ENCODE results near the gene CLEC3B.

CLEC3B gene

GRCh38 chr3:45026038-45026437 lies at the start of gene CLEC3B:
Gene CLEC3B (plus strand): TSS chr3:45026303. CDS start chr3:45026363, 60 bp downstream.
- H3K27ac ChIP-seq (ENCODE audit: low read depth, low read length) = no peak within 1 kb of the TSS
- no peaks in the 10 kb centered on the region for H3K79me2 ChIP-seq (ENCODE audit: control insufficient read depth, low read length)
- H3K9me2 ChIP-seq (replicated peaks; ENCODE audit: control insufficient read depth, low read length) = no peaks in the 10 kb centered on the region
- no peak within 1 kb of the TSS for H3K4me3 ChIP-seq (ENCODE audit: low read length)
- H3K4me1 ChIP-seq (ENCODE audit: control insufficient read depth, low read length) = no peaks in the 10 kb centered on the region
- H3F3A ChIP-seq (ENCODE audit: control insufficient read depth, insufficient read depth) = no peaks in the 10 kb centered on the region
- H3K36me3 ChIP-seq (ENCODE audit: control insufficient read depth, low read length) = no peaks in the 10 kb centered on the region
- TF ChIP-seq CTCF (IDR thresholded peaks at IDR 0.05; ENCODE audit: low read depth, low read length, poor library complexity, severe bottlenecking) (no peak), EZH2phosphoT487 (IDR thresholded peaks at IDR 0.05; ENCODE audit: borderline replicate concordance, low read length) (no peak)
- no peaks in the 10 kb centered on the region for H3K9me3 ChIP-seq (ENCODE audit: control insufficient read depth, insufficient read depth, low read length)
- H3K27me3 ChIP-seq (ENCODE audit: control insufficient read depth, low read length) = peaks cover 20% of the 10 kb centered on the region
- H4K20me1 ChIP-seq (ENCODE audit: control insufficient read depth, insufficient read depth, low read depth, low read length) = 0 out of 2 replicates have a peak, but pooled peaks cover 3% of the 10 kb centered on the region
- H3K4me2 ChIP-seq (ENCODE audit: low read length) = no peak within 1 kb of the TSS

- TF ChIP-seq EZH2phosphoT487 (IDR thresholded peaks at IDR 0.05; ENCODE audit: borderline replicate concordance, low read length) (no peak), CTCF (IDR thresholded peaks at IDR 0.05; ENCODE audit: low read depth, low read length, poor library complexity, severe bottlenecking) (no peak)
- H3K9me2 ChIP-seq (replicated peaks; ENCODE audit: control insufficient read depth, low read length) = no peaks in the 10 kb centered on the region
- H4K20me1 ChIP-seq (ENCODE audit: control insufficient read depth, insufficient read depth, low read depth, low read length) = peaks cover 19% of the 10 kb centered on the region; the same call in 1 of the 2 replicates
- H3K27me3 ChIP-seq (ENCODE audit: control insufficient read depth, low read length) = no peaks in the 10 kb centered on the region
- H3K4me1 ChIP-seq (ENCODE audit: control insufficient read depth, low read length) = peaks cover 23% of the 10 kb centered on the region
- H3K4me2 ChIP-seq (ENCODE audit: low read length) = no peak overlapping the region
- H3K27ac ChIP-seq (ENCODE audit: low read depth, low read length) = no peak overlapping the region
- H3K4me3 ChIP-seq (ENCODE audit: low read length) = no peak overlapping the region
- peaks cover 57% of the 10 kb centered on the region for H3K36me3 ChIP-seq (ENCODE audit: control insufficient read depth, low read length)
- H3F3A ChIP-seq (ENCODE audit: control insufficient read depth, insufficient read depth) = no peaks in the 10 kb centered on the region
- no peaks in the 10 kb centered on the region for H3K9me3 ChIP-seq (ENCODE audit: control insufficient read depth, insufficient read depth, low read length)
- H3K79me2 ChIP-seq (ENCODE audit: control insufficient read depth, low read length) = peaks cover 95% of the 10 kb centered on the region
These were observed 44.9 kb upstream of the CLEC3B start for GRCh38 chr3:44981220-44981619.

GRCh38 chr3:44981751-44982150 lies 44.4 kb upstream of the CLEC3B start:
- H3K79me2 ChIP-seq (ENCODE audit: control insufficient read depth, low read length) = peaks cover 94% of the 10 kb centered on the region
- no peak overlapping the region for H3K4me2 ChIP-seq (ENCODE audit: low read length)
- no peak for TF ChIP-seq EZH2phosphoT487 (IDR thresholded peaks at IDR 0.05; ENCODE audit: borderline replicate concordance, low read length)
- TF ChIP-seq CTCF (IDR thresholded peaks at IDR 0.05; ENCODE audit: low read depth, low read length, poor library complexity, severe bottlenecking) = no peak
- H3K36me3 ChIP-seq (ENCODE audit: control insufficient read depth, low read length) = peaks cover 57% of the 10 kb centered on the region
- no peak overlapping the region for H3K4me3 ChIP-seq (ENCODE audit: low read length)
- H3K9me2 ChIP-seq (replicated peaks; ENCODE audit: control insufficient read depth, low read length) = no peaks in the 10 kb centered on the region
- no peak overlapping the region for H3K27ac ChIP-seq (ENCODE audit: low read depth, low read length)
- no peaks in the 10 kb centered on the region for H3K9me3 ChIP-seq (ENCODE audit: control insufficient read depth, insufficient read depth, low read length)
- H3K27me3 ChIP-seq (ENCODE audit: control insufficient read depth, low read length) = no peaks in the 10 kb centered on the region
- peaks cover 19% of the 10 kb centered on the region; the same call in 1 of the 2 replicates for H4K20me1 ChIP-seq (ENCODE audit: control insufficient read depth, insufficient read depth, low read depth, low read length)
- peaks cover 23% of the 10 kb centered on the region for H3K4me1 ChIP-seq (ENCODE audit: control insufficient read depth, low read length)
- H3F3A ChIP-seq (ENCODE audit: control insufficient read depth, insufficient read depth) = no peaks in the 10 kb centered on the region
